Nasal cavity respiratory epithelium epithelial cell of viscerocranial mucosa (primary cell): Measurements from ENCODE around the gene KRTAP10-3. TPM values are rescaled to one million over a fixed set of nuclear protein-coding genes. Genes with fewer than 3 reads are reported as not detected.

Source experiments
- total RNA-seq: library from RNA; depleted of rRNA; stranded (reverse); fragments of >200 nt; gene quantifications from 2 replicates; pipeline ENCODE4 v1.2.3, GENCODE V29; 2014

The KRTAP10-3 gene
- not detected in 2 replicates for total RNA-seq

GRCh38 chr21:44558695-44559094 is at the start of gene KRTAP10-3:
Gene KRTAP10-3 (minus strand): TSS chr21:44558795. CDS start chr21:44558715, 80 bp downstream.

GRCh38 chr21:44600118-44600978 is 41.8 kb upstream of the KRTAP10-3 start, which contains the start of gene KRTAP10-7:
Gene KRTAP10-7 (plus strand): TSS chr21:44600597. CDS start chr21:44600622, 25 bp downstream.

GRCh38 chr21:44592446-44593311 is 34.1 kb upstream of the KRTAP10-3 start, which contains the start of gene KRTAP10-6:
Gene KRTAP10-6 (minus strand): TSS chr21:44592505. CDS start chr21:44592484, 21 bp downstream.

GRCh38 chr21:44580231-44580821 is 21.7 kb upstream of the KRTAP10-3 start, which contains the start of gene KRTAP10-5:
Gene KRTAP10-5 (minus strand): TSS chr21:44580604. CDS start chr21:44580578, 26 bp downstream.

GRCh38 chr21:44573630-44574456 is 15.2 kb upstream of the KRTAP10-3 start, which contains the start of gene KRTAP10-4:
Gene KRTAP10-4 (plus strand): TSS chr21:44573729. CDS start chr21:44573759, 30 bp downstream.

GRCh38 chr21:44551340-44551961 is 7.1 kb downstream of the KRTAP10-3 start, which contains the start of gene KRTAP10-2:
Gene KRTAP10-2 (minus strand): TSS chr21:44551505. CDS start chr21:44551458, 47 bp downstream.

GRCh38 chr21:44539991-44540666 is 18.5 kb downstream of the KRTAP10-3 start, which contains the start of gene KRTAP10-1:
Gene KRTAP10-1 (minus strand): TSS chr21:44540195. CDS start chr21:44540150, 45 bp downstream.

Other genes starting within 250 kb of the KRTAP10-3 start
- gene CFAP410, start 219.4 kb downstream of the KRTAP10-3 start, total RNA-seq: 4.1 and 4.8 TPM in 2 replicates
- gene TRPM2, start 205.2 kb downstream of the KRTAP10-3 start, total RNA-seq: 0.14 TPM in 1 of 2 replicates, not detected in the other
- 0.34 and 1.4 TPM in 2 replicates for gene LRRC3, start 103.3 kb downstream of the KRTAP10-3 start, total RNA-seq
- gene KRTAP10-1, start 18.6 kb downstream of the KRTAP10-3 start, total RNA-seq: not detected in 2 replicates
- not detected in 2 replicates for gene KRTAP10-2, start 7.3 kb downstream of the KRTAP10-3 start, total RNA-seq
- gene KRTAP10-4, start 14.9 kb upstream of the KRTAP10-3 start, total RNA-seq: not detected in 2 replicates
- gene KRTAP10-5, start 21.8 kb upstream of the KRTAP10-3 start, total RNA-seq: not detected in 2 replicates
- gene KRTAP10-6, start 33.7 kb upstream of the KRTAP10-3 start, total RNA-seq: not detected in 2 replicates
- not detected in 2 replicates for gene KRTAP10-7, start 41.8 kb upstream of the KRTAP10-3 start, total RNA-seq
- not detected in 2 replicates for gene KRTAP10-8, start 53.3 kb upstream of the KRTAP10-3 start, total RNA-seq
- gene KRTAP10-9, start 68.3 kb upstream of the KRTAP10-3 start, total RNA-seq: not detected in 2 replicates
- gene KRTAP10-10, start 78.6 kb upstream of the KRTAP10-3 start, total RNA-seq: not detected in 2 replicates
- not detected in 2 replicates for gene KRTAP10-11, start 87.6 kb upstream of the KRTAP10-3 start, total RNA-seq
- not detected in 2 replicates for gene KRTAP12-4, start 95.9 kb upstream of the KRTAP10-3 start, total RNA-seq
- not detected in 2 replicates for gene KRTAP12-3, start 99.1 kb upstream of the KRTAP10-3 start, total RNA-seq
- gene KRTAP12-2, start 108.1 kb upstream of the KRTAP10-3 start, total RNA-seq: not detected in 2 replicates
- gene KRTAP12-1, start 123.4 kb upstream of the KRTAP10-3 start, total RNA-seq: not detected in 2 replicates
- not detected in 2 replicates for gene KRTAP10-12, start 138.4 kb upstream of the KRTAP10-3 start, total RNA-seq
- gene TSPEAR, start 152.8 kb upstream of the KRTAP10-3 start, total RNA-seq: not detected in 2 replicates
- gene UBE2G2, start 243.0 kb upstream of the KRTAP10-3 start, total RNA-seq: 80.3 and 124 TPM in 2 replicates